ENCODE measurements around the gene OR1E2.
"Not testable (repeated sequence)": the region's sequence is repeated elsewhere in the genome, so short reads cannot be mapped to it uniquely, and the experiment has no call there.

DNA sequence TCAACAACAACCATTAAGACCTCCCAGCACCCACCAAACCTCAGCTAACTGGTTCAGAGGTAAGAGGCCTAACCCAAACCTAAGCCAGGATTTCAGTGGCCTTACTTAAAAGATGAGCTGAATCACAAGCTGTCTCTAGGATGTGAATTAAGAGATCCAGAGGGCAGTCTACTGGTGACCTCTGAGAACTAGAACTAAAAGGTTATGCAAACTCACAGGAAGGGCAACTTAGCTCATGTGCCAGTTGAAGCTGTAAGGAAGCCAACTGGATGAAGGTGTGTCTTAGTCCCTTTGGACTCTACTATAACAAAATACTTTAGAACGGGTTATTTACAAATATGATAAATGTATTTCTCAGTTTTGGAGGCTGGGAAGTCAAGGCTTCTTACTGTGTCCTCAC is 32.7 kb upstream of the OR1E2 start:
- not testable (repeated sequence) for TF ChIP-seq CTCF (conservative IDR thresholded peaks at IDR 0.05; ENCODE audit: low read length); EZH2phosphoT487 (IDR thresholded peaks at IDR 0.05; ENCODE audit: borderline replicate concordance, low read depth, low read length)
